ENCODE results near the gene UCK2. TPM values are rescaled to one million over a fixed set of nuclear protein-coding genes. Genes with fewer than 3 reads are reported as not detected.

UCK2 gene
- total and polyA plus RNA-seq, 10 of the 15 experiments (the other 5 are each of a cell fraction or from before 2014, with no cell fraction given) = 55.3 to 106 (median 84.9) TPM

GRCh38 chr1:165851034-165851658 lies 23.7 kb downstream of the UCK2 start (continued):
- TF ChIP-seq SKIL (IDR thresholded peaks at IDR 0.05; ENCODE audit: low read depth, poor library complexity, severe bottlenecking) (peak; percentile 33), SMARCA5 (IDR thresholded peaks at IDR 0.05) (no peak), GATAD2B (conservative IDR thresholded peaks at IDR 0.05; ENCODE audit: low read depth) (peak; percentile 23; the same call in 1 of the 2 replicates), DPF2 (IDR thresholded peaks at IDR 0.05) (0 out of 2 replicates have a peak, but pooled peaks have one; percentile 20), RAD51 (IDR thresholded peaks at IDR 0.05) (peak; percentile 81), CHD4 (IDR thresholded peaks at IDR 0.05) (no peak), HDGF (IDR thresholded peaks at IDR 0.05) (no peak), IRF4 (IDR thresholded peaks at IDR 0.05; ENCODE audit: low read depth, low read length) (0 out of 2 replicates have a peak, but pooled peaks have one; percentile 15), ZNF207 (IDR thresholded peaks at IDR 0.05; ENCODE audit: borderline replicate concordance) (no peak), NR2F1 (conservative IDR thresholded peaks at IDR 0.05) (peak; percentile 33; the same call in 1 of the 2 replicates), ZNF687 (IDR thresholded peaks at IDR 0.05) (peak; percentile 50; the same call in 1 of the 2 replicates), CTCF (IDR thresholded peaks at IDR 0.05 in 2 of 3, conservative IDR thresholded peaks at IDR 0.05 in 1 of 3; ENCODE audit: control insufficient read depth in 2 of 3, extremely low read depth in 1 of 3, insufficient read depth in 1 of 3, low read depth in 3 of 3, low read length in 3 of 3) (no peak), SP1 (IDR thresholded peaks at IDR 0.05; ENCODE audit: low read depth, low read length) (no peak), PAX5 (IDR thresholded peaks at IDR 0.05; ENCODE audit: borderline replicate concordance, low read depth, low read length) (0 out of 2 replicates have a peak, but pooled peaks have one; percentile 42), ZBTB4 (CRISPR knock-in tag; IDR thresholded peaks at IDR 0.05) (no peak), NFXL1 (IDR thresholded peaks at IDR 0.05; ENCODE audit: borderline replicate concordance) (no peak), CBFB (IDR thresholded peaks at IDR 0.05; ENCODE audit: low read depth) (peak; percentile 59; the same call in 1 of the 2 replicates)
